GM23338 (cell line): ENCODE data around the gene HOXA11. TPM values are rescaled to one million over a fixed set of nuclear protein-coding genes. Genes with fewer than 3 reads are reported as not detected.

Experiments used
- ATAC-seq: fragments of 200-7000 bp; cut with Tn5 transposase; 3 replicates; pipeline ENCODE4 v1.9.1; 2020
- DNase-seq: peaks from one replicate; pipeline ENCODE4 v3.0.0-alpha.2; 2015; ENCODE audit warnings: low spot score
- H2AFZ ChIP-seq: fragments of 200-600 bp; sonication (generic); 2 replicates; pipeline ENCODE4 v1.8.0; 2016; ENCODE audit warnings: antibody characterized with exemption, mild to moderate bottlenecking, moderate library complexity
- H3F3A ChIP-seq: fragments of 200-600 bp; sonication (generic); replicated peaks from 2 replicates; pipeline ENCODE4 v1.8.0; 2017; ENCODE audit warnings: antibody characterized with exemption, mixed run types, low read depth
- H3K27ac ChIP-seq: fragments of 200-600 bp; sonication (generic); 2 replicates; pipeline ENCODE4 v1.6.1; 2016; ENCODE audit warnings: low read depth
- H3K27me3 ChIP-seq: fragments of 200-600 bp; sonication (generic); 2 replicates; pipeline ENCODE4 v1.8.0; 2016; ENCODE audit warnings: mild to moderate bottlenecking, mixed run types, moderate library complexity; ENCODE audit not compliant: insufficient read depth
- H3K36me3 ChIP-seq: fragments of 200-600 bp; sonication (generic); 2 replicates; pipeline ENCODE4 v1.8.0; 2016; ENCODE audit warnings: mild to moderate bottlenecking; ENCODE audit not compliant: insufficient read depth
- H3K4me1 ChIP-seq: fragments of 200-600 bp; sonication (generic); 2 replicates; pipeline ENCODE4 v1.8.0; 2016; ENCODE audit warnings: mild to moderate bottlenecking, moderate library complexity; ENCODE audit not compliant: insufficient read depth
- H3K4me2 ChIP-seq: fragments of 200-600 bp; sonication (generic); 2 replicates; pipeline ENCODE4 v1.7.1; 2017; ENCODE audit warnings: mixed run types
- H3K4me3 ChIP-seq: fragments of 200-600 bp; sonication (generic); 2 replicates; pipeline ENCODE4 v1.6.1; 2016; ENCODE audit warnings: mixed run types
- H3K79me2 ChIP-seq: fragments of 200-600 bp; sonication (generic); replicated peaks from 2 replicates; pipeline ENCODE4 v1.8.0; 2017; ENCODE audit warnings: mild to moderate bottlenecking; ENCODE audit not compliant: insufficient read depth
- H3K9me2 ChIP-seq: fragments of 200-600 bp; sonication (generic); 2 replicates; pipeline ENCODE4 v1.8.0; 2017; ENCODE audit not compliant: insufficient read depth
- H4K20me1 ChIP-seq: fragments of 200-600 bp; sonication (generic); replicated peaks from 2 replicates; pipeline ENCODE4 v1.8.0; 2017; ENCODE audit warnings: mild to moderate bottlenecking; ENCODE audit not compliant: insufficient read depth
- H3K27ac Mint-ChIP-seq: 2 replicates; pipeline ENCODE4 v1.8.0; 2020; ENCODE audit warnings: inconsistent platforms, mild to moderate bottlenecking, moderate library complexity, mixed read lengths
- H3K27me3 Mint-ChIP-seq: 3 replicates; pipeline ENCODE4 v1.8.0; 2022; ENCODE audit warnings: low read depth, mild to moderate bottlenecking, moderate library complexity, mixed read lengths, inconsistent platforms; ENCODE audit not compliant: insufficient read depth, poor library complexity
- H3K36me3 Mint-ChIP-seq: 3 replicates; pipeline ENCODE4 v1.8.0; 2021; ENCODE audit warnings: low read depth, mild to moderate bottlenecking, inconsistent platforms, moderate library complexity, mixed read lengths
- H3K4me1 Mint-ChIP-seq: 3 replicates; pipeline ENCODE4 v1.8.0; 2020; ENCODE audit warnings: mild to moderate bottlenecking, inconsistent platforms, mixed read lengths
- H3K4me3 Mint-ChIP-seq: 3 replicates; pipeline ENCODE4 v1.8.0; 2021; ENCODE audit warnings: moderate library complexity, mild to moderate bottlenecking, inconsistent platforms, mixed read lengths
- H3K9me3 Mint-ChIP-seq: 3 replicates; pipeline ENCODE4 v1.8.0; 2020; ENCODE audit warnings: moderate library complexity, mild to moderate bottlenecking, inconsistent platforms, mixed read lengths
- CREB1 ChIP-seq: fragments of 250-450 bp; sonication (Bioruptor Pico); IDR thresholded peaks from 2 replicates; pipeline ENCODE4 v1.5.0; 2020; ENCODE audit warnings: low read depth, mild to moderate bottlenecking, moderate library complexity
- EZH2 ChIP-seq: fragments of 200-600 bp; sonication (generic); IDR thresholded peaks from one replicate; pipeline ENCODE4 v1.8.0; 2017; ENCODE audit warnings: antibody characterized with exemption, mild to moderate bottlenecking, low read depth; ENCODE audit not compliant: unreplicated experiment
- EZH2phosphoT487 ChIP-seq: fragments of 200-600 bp; sonication (generic); IDR thresholded peaks from one replicate; pipeline ENCODE4 v1.8.1; 2018; ENCODE audit warnings: antibody characterized with exemption; ENCODE audit not compliant: unreplicated experiment
- JUNB ChIP-seq: IDR thresholded peaks from one replicate; pipeline ENCODE4 v1.6.1; 2016; ENCODE audit warnings: antibody characterized with exemption; ENCODE audit not compliant: unreplicated experiment
- POLR2AphosphoS5 ChIP-seq: IDR thresholded peaks from 2 replicates; pipeline ENCODE4 v1.6.1; 2016; ENCODE audit warnings: antibody characterized with exemption, low read depth
- STAT1 ChIP-seq: IDR thresholded peaks from one replicate; pipeline ENCODE4 v1.6.1; 2016; ENCODE audit warnings: antibody characterized with exemption; ENCODE audit not compliant: unreplicated experiment
- ZNF114 ChIP-seq: fragments of 250-450 bp; sonication (Bioruptor Pico); IDR thresholded peaks from 2 replicates; pipeline ENCODE4 v1.5.0; 2020; ENCODE audit warnings: mild to moderate bottlenecking, moderate library complexity
- polyA plus RNA-seq: library from polyadenylated mRNA; unstranded; fragments of >200 nt; fragmentation: Nextera tagmentation; extraction: Ambion mirVana; gene quantifications from 2 replicates; pipeline ENCODE4 v1.2.1, GENCODE V29; 2016
- total RNA-seq: library from RNA; depleted of rRNA; stranded (reverse); fragments of >200 nt; shearing (Covaris generic); gene quantifications from 2 replicates; pipeline ENCODE4 v1.2.3, GENCODE V29; 2014
- TF ChIP-seq, protein P1 (sequence below), 2 experiments: fragments of 200-600 bp in 1 of 2; sonication (generic) in 1 of 2; conservative IDR thresholded peaks; 2 replicates each; pipeline versions ENCODE4 v1.5.1 to v1.6.1; 2016 to 2017; ENCODE audit warnings: antibody characterized with exemption in 2 of 2, low read depth in 2 of 2, mild to moderate bottlenecking in 2 of 2, moderate library complexity in 1 of 2
- TF ChIP-seq, protein P2 (sequence below): fragments of 250-450 bp; sonication (Bioruptor Pico); IDR thresholded peaks from 2 replicates; pipeline ENCODE4 v1.5.0; 2020; ENCODE audit warnings: mild to moderate bottlenecking, moderate library complexity

HOXA11 gene
- total and polyA plus RNA-seq, 2 experiments from 2014 or later: not detected

- DNase-seq (peak; percentile 75), ATAC-seq (peak; percentile 49)
- Mint-ChIP-seq H3K9me3 (peaks cover 7% of the 10 kb centered on the region; the same call in 2 of the 3 replicates), H3K27ac (no peak overlapping the region), H3K4me1 (peaks cover 39% of the 10 kb centered on the region), H3K27me3 (peaks cover 100% of the 10 kb centered on the region), H3K36me3 (no peaks in the 10 kb centered on the region), H3K4me3 (no peak overlapping the region)
- Histone ChIP-seq H3K27ac (no peak overlapping the region), H3K9me2 (no peaks in the 10 kb centered on the region), H3K4me1 (peaks cover 62% of the 10 kb centered on the region), H3K4me3 (peak overlapping the region; percentile 44; the same call in 1 of the 2 replicates), H3K79me2 (no peaks in the 10 kb centered on the region), H3K36me3 (no peaks in the 10 kb centered on the region), H2AFZ (no peak overlapping the region), H3K4me2 (peak overlapping the region; percentile 72), H3K27me3 (peaks cover 100% of the 10 kb centered on the region), H3F3A (peaks cover 54% of the 10 kb centered on the region), H4K20me1 (peaks cover 63% of the 10 kb centered on the region)
- peak; percentile 76 for TF ChIP-seq EZH2phosphoT487
- TF ChIP-seq, protein P1, sequence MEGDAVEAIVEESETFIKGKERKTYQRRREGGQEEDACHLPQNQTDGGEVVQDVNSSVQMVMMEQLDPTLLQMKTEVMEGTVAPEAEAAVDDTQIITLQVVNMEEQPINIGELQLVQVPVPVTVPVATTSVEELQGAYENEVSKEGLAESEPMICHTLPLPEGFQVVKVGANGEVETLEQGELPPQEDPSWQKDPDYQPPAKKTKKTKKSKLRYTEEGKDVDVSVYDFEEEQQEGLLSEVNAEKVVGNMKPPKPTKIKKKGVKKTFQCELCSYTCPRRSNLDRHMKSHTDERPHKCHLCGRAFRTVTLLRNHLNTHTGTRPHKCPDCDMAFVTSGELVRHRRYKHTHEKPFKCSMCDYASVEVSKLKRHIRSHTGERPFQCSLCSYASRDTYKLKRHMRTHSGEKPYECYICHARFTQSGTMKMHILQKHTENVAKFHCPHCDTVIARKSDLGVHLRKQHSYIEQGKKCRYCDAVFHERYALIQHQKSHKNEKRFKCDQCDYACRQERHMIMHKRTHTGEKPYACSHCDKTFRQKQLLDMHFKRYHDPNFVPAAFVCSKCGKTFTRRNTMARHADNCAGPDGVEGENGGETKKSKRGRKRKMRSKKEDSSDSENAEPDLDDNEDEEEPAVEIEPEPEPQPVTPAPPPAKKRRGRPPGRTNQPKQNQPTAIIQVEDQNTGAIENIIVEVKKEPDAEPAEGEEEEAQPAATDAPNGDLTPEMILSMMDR (conservative IDR thresholded peaks at IDR 0.05; ENCODE audit: low read depth in 2 of 2): no peak
- TF ChIP-seq EZH2: peak; percentile 88
Measured at GRCh38 chr7:27182861-27183681, 2.0 kb downstream of the HOXA11 start.

DNA sequence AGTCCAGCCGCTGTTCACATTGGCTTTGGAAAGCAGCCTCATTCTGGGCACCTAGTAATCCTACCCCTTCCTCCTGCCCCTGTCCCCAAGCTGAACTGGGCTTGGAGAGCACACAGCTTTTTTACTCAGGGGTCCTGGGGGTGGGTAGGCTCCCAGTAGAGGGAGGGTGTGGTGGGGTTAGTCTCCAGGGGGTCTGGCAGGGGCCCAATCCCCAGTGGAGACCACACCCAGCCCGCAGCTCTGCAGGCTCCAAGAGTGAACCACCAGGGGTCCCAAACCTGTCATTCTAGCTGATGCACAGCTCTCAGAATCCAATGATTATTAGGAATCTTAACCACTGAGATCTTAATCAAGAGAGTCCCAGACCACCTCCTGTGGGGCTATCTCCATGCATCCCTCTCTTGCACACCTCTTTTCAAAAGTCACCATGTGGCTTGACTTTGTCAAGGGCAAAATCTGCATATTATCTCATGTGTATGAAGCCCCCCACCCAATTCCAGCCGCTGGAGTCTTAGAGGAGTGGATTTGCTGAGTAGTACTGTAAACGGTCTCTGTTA is 2.7 kb downstream of the HOXA11 start:
- Mint-ChIP-seq H3K4me1 (peaks cover 34% of the 10 kb centered on the region), H3K9me3 (peaks cover 7% of the 10 kb centered on the region; the same call in 2 of the 3 replicates)
- DNase-seq: no peak
- TF ChIP-seq POLR2AphosphoS5: no peak
- no peak for TF ChIP-seq JUNB
- no peak for TF ChIP-seq ZNF114 (CRISPR knock-in tag)
- TF ChIP-seq, protein P2, sequence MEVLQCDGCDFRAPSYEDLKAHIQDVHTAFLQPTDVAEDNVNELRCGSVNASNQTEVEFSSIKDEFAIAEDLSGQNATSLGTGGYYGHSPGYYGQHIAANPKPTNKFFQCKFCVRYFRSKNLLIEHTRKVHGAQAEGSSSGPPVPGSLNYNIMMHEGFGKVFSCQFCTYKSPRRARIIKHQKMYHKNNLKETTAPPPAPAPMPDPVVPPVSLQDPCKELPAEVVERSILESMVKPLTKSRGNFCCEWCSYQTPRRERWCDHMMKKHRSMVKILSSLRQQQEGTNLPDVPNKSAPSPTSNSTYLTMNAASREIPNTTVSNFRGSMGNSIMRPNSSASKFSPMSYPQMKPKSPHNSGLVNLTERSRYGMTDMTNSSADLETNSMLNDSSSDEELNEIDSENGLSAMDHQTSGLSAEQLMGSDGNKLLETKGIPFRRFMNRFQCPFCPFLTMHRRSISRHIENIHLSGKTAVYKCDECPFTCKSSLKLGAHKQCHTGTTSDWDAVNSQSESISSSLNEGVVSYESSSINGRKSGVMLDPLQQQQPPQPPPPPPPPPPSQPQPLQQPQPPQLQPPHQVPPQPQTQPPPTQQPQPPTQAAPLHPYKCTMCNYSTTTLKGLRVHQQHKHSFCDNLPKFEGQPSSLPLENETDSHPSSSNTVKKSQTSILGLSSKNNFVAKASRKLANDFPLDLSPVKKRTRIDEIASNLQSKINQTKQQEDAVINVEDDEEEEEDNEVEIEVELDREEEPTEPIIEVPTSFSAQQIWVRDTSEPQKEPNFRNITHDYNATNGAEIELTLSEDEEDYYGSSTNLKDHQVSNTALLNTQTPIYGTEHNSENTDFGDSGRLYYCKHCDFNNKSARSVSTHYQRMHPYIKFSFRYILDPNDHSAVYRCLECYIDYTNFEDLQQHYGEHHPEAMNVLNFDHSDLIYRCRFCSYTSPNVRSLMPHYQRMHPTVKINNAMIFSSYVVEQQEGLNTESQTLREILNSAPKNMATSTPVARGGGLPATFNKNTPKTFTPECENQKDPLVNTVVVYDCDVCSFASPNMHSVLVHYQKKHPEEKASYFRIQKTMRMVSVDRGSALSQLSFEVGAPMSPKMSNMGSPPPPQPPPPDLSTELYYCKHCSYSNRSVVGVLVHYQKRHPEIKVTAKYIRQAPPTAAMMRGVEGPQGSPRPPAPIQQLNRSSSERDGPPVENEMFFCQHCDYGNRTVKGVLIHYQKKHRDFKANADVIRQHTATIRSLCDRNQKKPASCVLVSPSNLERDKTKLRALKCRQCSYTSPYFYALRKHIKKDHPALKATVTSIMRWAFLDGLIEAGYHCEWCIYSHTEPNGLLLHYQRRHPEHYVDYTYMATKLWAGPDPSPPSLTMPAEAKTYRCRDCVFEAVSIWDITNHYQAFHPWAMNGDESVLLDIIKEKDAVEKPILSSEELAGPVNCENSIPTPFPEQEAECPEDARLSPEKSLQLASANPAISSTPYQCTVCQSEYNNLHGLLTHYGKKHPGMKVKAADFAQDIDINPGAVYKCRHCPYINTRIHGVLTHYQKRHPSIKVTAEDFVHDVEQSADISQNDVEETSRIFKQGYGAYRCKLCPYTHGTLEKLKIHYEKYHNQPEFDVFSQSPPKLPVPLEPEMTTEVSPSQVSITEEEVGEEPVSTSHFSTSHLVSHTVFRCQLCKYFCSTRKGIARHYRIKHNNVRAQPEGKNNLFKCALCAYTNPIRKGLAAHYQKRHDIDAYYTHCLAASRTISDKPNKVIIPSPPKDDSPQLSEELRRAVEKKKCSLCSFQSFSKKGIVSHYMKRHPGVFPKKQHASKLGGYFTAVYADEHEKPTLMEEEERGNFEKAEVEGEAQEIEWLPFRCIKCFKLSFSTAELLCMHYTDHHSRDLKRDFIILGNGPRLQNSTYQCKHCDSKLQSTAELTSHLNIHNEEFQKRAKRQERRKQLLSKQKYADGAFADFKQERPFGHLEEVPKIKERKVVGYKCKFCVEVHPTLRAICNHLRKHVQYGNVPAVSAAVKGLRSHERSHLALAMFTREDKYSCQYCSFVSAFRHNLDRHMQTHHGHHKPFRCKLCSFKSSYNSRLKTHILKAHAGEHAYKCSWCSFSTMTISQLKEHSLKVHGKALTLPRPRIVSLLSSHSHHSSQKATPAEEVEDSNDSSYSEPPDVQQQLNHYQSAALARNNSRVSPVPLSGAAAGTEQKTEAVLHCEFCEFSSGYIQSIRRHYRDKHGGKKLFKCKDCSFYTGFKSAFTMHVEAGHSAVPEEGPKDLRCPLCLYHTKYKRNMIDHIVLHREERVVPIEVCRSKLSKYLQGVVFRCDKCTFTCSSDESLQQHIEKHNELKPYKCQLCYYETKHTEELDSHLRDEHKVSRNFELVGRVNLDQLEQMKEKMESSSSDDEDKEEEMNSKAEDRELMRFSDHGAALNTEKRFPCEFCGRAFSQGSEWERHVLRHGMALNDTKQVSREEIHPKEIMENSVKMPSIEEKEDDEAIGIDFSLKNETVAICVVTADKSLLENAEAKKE (CRISPR knock-in tag): no peak
- no peak for TF ChIP-seq EZH2
- TF ChIP-seq STAT1: no peak
- no peak for TF ChIP-seq CREB1
- TF ChIP-seq, protein P1 (conservative IDR thresholded peaks at IDR 0.05; ENCODE audit: low read depth in 2 of 2): no peak

More for the DNA sequence above, 2.7 kb downstream of the HOXA11 start:
- peaks cover 64% of the 10 kb centered on the region for H4K20me1 ChIP-seq
- H3K79me2 ChIP-seq: no peaks in the 10 kb centered on the region
- Mint-ChIP-seq H3K27ac (no peak overlapping the region), H3K27me3 (peaks cover 100% of the 10 kb centered on the region), H3K36me3 (no peaks in the 10 kb centered on the region), H3K4me3 (no peak overlapping the region)
- H3K4me3 ChIP-seq: no peak overlapping the region
- peaks cover 55% of the 10 kb centered on the region for H3K4me1 ChIP-seq
- peak overlapping the region; percentile 72; the same call in 1 of the 2 replicates for H3K4me2 ChIP-seq
- H2AFZ ChIP-seq: no peak overlapping the region
- no peak overlapping the region for H3K27ac ChIP-seq
- H3K36me3 ChIP-seq: no peaks in the 10 kb centered on the region
- H3K27me3 ChIP-seq: peaks cover 100% of the 10 kb centered on the region
- peaks cover 51% of the 10 kb centered on the region for H3F3A ChIP-seq
- no peaks in the 10 kb centered on the region for H3K9me2 ChIP-seq
- no peak for ATAC-seq
